Large intestine (tissue), 3 donors: Measurements from ENCODE around the gene API5. TPM values are rescaled to one million over a fixed set of nuclear protein-coding genes. Genes with fewer than 3 reads are reported as not detected.

Experiments used
- DNase-seq, 2 donors: peaks; one replicate each; pipeline versions ENCODE4 v3.0.0 to v3.0.0-alpha.2; 2013
- H3K27ac ChIP-seq: one replicate; pipeline ENCODE4 v1.5.1; 2013; ENCODE audit warnings: low read length
- H3K27me3 ChIP-seq: 2 replicates; pipeline ENCODE4 v1.6.1; 2013; ENCODE audit warnings: low read length; ENCODE audit not compliant: control insufficient read depth, insufficient read depth
- H3K36me3 ChIP-seq: 2 replicates; pipeline ENCODE4 v1.6.1; 2013; ENCODE audit warnings: low read length; ENCODE audit not compliant: control insufficient read depth, insufficient read depth
- H3K4me1 ChIP-seq: one replicate; pipeline ENCODE4 v1.6.1; 2013; ENCODE audit warnings: low read length; ENCODE audit not compliant: control insufficient read depth, insufficient read depth
- H3K4me3 ChIP-seq: one replicate; pipeline ENCODE4 v1.5.1; 2013; ENCODE audit warnings: low read length
- H3K9me3 ChIP-seq: one replicate; pipeline ENCODE4 v1.6.1; 2013; ENCODE audit warnings: mild to moderate bottlenecking, low read depth, low read length, moderate library complexity; ENCODE audit not compliant: control insufficient read depth
- WGBS: methylation state at CpG from one replicate; pipeline ENCODE4 v1.1.5; 2013; ENCODE audit warnings: low lambda C conversion rate; ENCODE audit not compliant: insufficient coverage; 5-methylcytosine and 5-hydroxymethylcytosine counted together
- polyA plus RNA-seq: library from polyadenylated mRNA; unstranded; fragments of 120-200 nt; gene quantifications from one replicate; pipeline ENCODE4 v1.2.1, GENCODE V29; 2013

The API5 gene
- polyA plus RNA-seq, 1 donor, result 92.5 TPM

DNA sequence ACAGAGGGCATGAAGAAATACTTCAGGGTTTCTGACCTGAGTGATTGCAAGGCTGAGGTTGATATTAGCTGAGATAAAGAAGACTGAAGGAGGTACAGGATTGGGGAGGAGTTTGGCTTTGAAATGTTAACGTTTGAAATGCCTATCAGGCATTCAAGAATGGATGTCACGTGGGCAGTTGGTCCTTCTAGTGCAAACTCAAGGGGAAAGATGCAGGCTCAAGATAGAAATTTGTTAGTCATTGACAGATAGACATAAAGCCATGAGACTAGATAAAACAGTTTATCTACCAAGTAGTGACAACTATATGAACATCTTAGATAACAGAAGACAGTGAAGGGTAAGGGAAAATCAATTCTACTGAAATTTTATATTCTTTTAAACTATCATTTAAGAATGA is 70.0 kb downstream of the API5 start:
- no peaks in the 10 kb centered on the region for H3K27me3 ChIP-seq
- no peak for DNase-seq
- peaks cover 9% of the 10 kb centered on the region for H3K36me3 ChIP-seq
- WGBS, result no CpG with 5 or more reads among the region's 2 CpGs
- H3K4me3 ChIP-seq, result no peak overlapping the region
- peaks cover 5% of the 10 kb centered on the region for H3K4me1 ChIP-seq
- H3K9me3 ChIP-seq, result no peaks in the 10 kb centered on the region
- H3K27ac ChIP-seq, result no peak overlapping the region

DNA sequence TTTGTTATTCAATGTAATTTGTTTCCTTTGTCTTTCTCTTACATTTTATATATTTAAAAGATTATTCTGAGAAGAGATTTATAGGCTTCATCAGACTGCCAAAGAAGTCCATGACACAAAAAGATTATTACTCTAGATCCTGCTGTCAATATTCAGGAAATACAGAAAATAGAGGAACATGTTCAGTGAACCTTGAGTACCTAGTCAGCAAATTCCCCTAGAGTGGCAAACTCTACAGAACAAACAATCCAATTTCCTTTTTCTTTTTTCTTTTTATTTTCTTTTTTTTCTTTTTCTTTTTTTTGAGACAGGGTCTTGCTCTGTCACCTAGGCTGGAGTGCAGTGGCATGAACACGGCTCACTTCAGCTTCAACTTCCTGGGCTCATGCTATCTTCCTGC is 70.8 kb downstream of the API5 start:
- no peak for DNase-seq
- H3K9me3 ChIP-seq, result no peaks in the 10 kb centered on the region
- H3K27me3 ChIP-seq, result no peaks in the 10 kb centered on the region
- 100% methylated on average over 1 of the region's 1 CpG for WGBS
- peaks cover 15% of the 10 kb centered on the region for H3K36me3 ChIP-seq
- H3K27ac ChIP-seq, result no peak overlapping the region
- H3K4me3 ChIP-seq, result no peak overlapping the region
- H3K4me1 ChIP-seq, result peaks cover 5% of the 10 kb centered on the region

DNA sequence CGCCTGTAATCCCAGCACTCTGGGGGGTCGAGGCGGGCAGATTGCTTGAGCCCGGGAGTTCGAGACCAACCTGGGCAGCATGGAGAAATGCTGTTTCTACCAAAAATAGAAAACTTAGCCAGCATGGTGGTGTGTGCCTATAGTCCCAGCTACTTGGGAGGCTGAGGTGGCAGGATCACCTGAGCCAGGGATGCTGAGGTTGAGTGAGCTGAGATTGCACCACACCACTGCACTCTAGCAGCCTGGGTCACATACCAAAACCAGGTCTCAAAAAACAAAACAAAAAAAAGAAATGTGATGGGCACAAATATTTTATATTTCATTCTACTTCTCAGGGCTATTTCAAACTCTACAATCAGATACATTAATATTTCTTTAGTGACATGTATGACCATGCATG is 72.6 kb downstream of the API5 start:
- Histone ChIP-seq H3K9me3 (no peaks in the 10 kb centered on the region), H3K27me3 (no peaks in the 10 kb centered on the region), H3K4me3 (no peak overlapping the region), H3K27ac (no peak overlapping the region), H3K4me1 (no peaks in the 10 kb centered on the region), H3K36me3 (peaks cover 21% of the 10 kb centered on the region)
- no CpG with 5 or more reads among the region's 5 CpGs for WGBS
- DNase-seq, result no peak

DNA sequence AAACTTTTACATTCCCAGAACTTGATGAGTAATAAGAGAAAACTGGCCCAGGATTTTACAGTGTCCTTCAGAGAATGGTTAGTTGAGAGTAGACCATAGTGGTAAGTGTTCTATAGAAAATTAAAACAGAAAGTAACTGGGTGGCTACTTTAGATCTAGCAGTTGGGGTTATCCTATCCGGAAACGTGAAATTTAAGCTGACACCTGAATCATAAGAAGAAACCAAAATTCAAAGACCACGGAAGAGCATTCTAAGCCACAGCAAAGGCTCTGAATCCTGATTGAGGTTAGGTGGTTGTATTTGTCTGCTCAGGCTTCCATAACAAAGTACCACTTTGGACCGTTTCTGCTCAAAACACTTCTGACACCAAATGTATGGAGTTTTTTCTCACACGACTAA is 80.9 kb downstream of the API5 start:
- DNase-seq, result no peak
- Histone ChIP-seq H3K4me3 (no peak overlapping the region), H3K27me3 (no peaks in the 10 kb centered on the region), H3K9me3 (no peaks in the 10 kb centered on the region), H3K36me3 (peaks cover 55% of the 10 kb centered on the region), H3K4me1 (no peaks in the 10 kb centered on the region), H3K27ac (no peak overlapping the region)
- WGBS, result no CpG with 5 or more reads among the region's 5 CpGs

DNA sequence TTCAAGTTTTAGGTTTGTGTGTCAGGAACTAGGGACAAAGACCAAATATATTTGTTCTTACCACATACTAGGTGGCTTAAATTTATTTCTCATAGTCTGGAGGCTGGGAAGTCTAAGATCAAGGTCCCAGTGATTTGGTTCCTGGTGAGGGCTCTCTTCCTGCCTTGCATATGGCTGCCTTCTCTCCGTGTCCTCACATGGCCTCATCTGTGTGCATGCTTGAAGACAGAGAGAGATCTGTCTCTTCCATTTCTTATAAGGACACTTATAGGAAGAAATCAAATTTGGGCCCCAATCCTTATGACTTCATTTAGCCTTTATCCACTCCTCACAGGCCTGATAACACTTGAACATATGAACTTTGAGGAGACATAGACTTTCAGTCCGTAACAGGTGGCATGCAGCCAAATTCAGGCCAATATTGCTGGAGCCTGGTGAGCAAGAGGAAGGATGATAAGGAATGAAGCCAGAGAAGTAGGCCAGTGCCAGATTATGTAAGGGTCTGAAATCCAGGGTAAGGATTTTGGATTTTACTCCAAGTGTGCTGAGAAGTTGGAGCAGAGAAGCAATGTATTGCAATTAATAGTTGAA is 82.1 kb downstream of the API5 start:
- peaks cover 60% of the 10 kb centered on the region for H3K36me3 ChIP-seq
- no peaks in the 10 kb centered on the region for H3K27me3 ChIP-seq
- peak in 1 of 2 donors; percentile 16 for DNase-seq
- no peak overlapping the region for H3K27ac ChIP-seq
- no peak overlapping the region for H3K4me3 ChIP-seq
- WGBS, result no CpG with 5 or more reads among the region's 2 CpGs
- H3K4me1 ChIP-seq, result no peaks in the 10 kb centered on the region
- no peaks in the 10 kb centered on the region for H3K9me3 ChIP-seq

Other genes with a start within 250 kb of the API5 start
- gene TTC17, start 46.9 kb downstream of the API5 start, polyA plus RNA-seq, result 152 TPM